Activated CD8-positive, alpha-beta memory T cell treated with anti-CD3 and anti-CD28 coated beads for 4 hours (primary cell): Measurements from ENCODE around the gene PRG3.

Experiments used
- DNase-seq, 2 donors: peaks; one replicate each; pipeline ENCODE4 v3.0.0-alpha.2; 2020; ENCODE audit warnings: low read depth in 2 of 2

Gene PRG3

GRCh38 chr11:57380975-57381374, at the start of gene PRG3:
Gene PRG3, minus strand, starts transcription at chr11:57381150. Its CDS starts 442 bp downstream, at chr11:57380708.
- no peak for DNase-seq

GRCh38 chr11:57429946-57430345, 49.0 kb upstream of the PRG3 start:
- DNase-seq: no peak

- no peak for DNase-seq
Observed at GRCh38 chr11:57428643-57429042, 47.7 kb upstream of the PRG3 start.

GRCh38 chr11:57427727-57428082, 46.8 kb upstream of the PRG3 start:
- no peak for DNase-seq

- peak; percentile 60 to 62 for DNase-seq
Observed at GRCh38 chr11:57426929-57427726, 46.2 kb upstream of the PRG3 start, which contains the start of gene SLC43A3. Gene SLC43A3, minus strand, starts transcription at chr11:57427121. Its CDS starts 949 bp downstream, at chr11:57426172.

GRCh38 chr11:57426439-57426928, 45.5 kb upstream of the PRG3 start:
- no peak for DNase-seq

GRCh38 chr11:57425565-57426438, 44.9 kb upstream of the PRG3 start:
- DNase-seq: no peak

GRCh38 chr11:57424792-57425564, 44.0 kb upstream of the PRG3 start:
- peak; percentile 78 to 88 for DNase-seq

GRCh38 chr11:57424137-57424791, 43.3 kb upstream of the PRG3 start:
- DNase-seq: no peak

- DNase-seq: no peak
Observed at GRCh38 chr11:57422669-57423068, 41.7 kb upstream of the PRG3 start.

GRCh38 chr11:57421805-57422204, 40.9 kb upstream of the PRG3 start:
- DNase-seq: no peak

- no peak for DNase-seq
Observed at GRCh38 chr11:57421066-57421465, 40.1 kb upstream of the PRG3 start.

- no peak for DNase-seq
Observed at GRCh38 chr11:57419146-57419545, 38.2 kb upstream of the PRG3 start.

- DNase-seq: no peak
Observed at GRCh38 chr11:57418131-57418530, 37.2 kb upstream of the PRG3 start.

- no peak for DNase-seq
Observed at GRCh38 chr11:57417056-57417455, 36.1 kb upstream of the PRG3 start.

- no peak for DNase-seq
Observed at GRCh38 chr11:57416436-57416835, 35.5 kb upstream of the PRG3 start.

- DNase-seq: no peak
Observed at GRCh38 chr11:57414612-57415212, 33.8 kb upstream of the PRG3 start.

- DNase-seq: no peak
Observed at GRCh38 chr11:57413681-57414080, 32.7 kb upstream of the PRG3 start.

- no peak for DNase-seq
Observed at GRCh38 chr11:57410287-57410686, 29.3 kb upstream of the PRG3 start.

- no peak for DNase-seq
Observed at GRCh38 chr11:57409321-57410100, 28.6 kb upstream of the PRG3 start.
